ENCODE results near the gene MIGA1.
"Not testable (repeated sequence)": the region's sequence is repeated elsewhere in the genome, so short reads cannot be mapped to it uniquely, and the experiment has no call there.

Gene MIGA1, protein sequence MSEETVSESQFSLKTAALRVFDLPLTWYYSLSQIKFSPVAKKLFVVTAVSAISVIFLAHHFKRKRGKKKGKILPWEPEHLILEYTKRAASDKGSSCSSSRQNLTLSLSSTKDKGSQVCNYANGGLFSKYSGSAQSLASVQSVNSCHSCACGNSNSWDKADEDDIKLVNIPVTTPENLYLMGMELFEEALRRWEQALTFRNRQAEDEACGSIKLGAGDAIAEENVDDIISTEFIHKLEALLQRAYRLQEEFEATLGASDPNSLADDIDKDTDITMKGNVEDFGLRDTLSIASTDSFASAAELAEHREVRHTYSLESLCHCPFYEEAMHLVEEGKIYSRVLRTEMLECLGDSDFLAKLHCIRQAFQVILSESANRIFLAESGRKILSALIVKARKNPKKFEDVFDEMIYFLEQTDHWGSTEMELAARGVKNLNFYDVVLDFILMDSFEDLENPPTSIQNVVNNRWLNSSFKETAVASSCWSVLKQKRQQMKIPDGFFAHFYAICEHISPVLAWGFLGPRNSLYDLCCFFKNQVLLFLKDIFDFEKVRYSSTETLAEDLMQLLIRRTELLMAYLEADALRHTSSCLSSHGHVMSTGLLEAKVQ

GRCh38 chr1:77779529-77780281 lies at the start of gene MIGA1:
TSS of gene MIGA1 (plus strand) at chr1:77779649. CDS start at chr1:77783253, 3,604 bp downstream.
- DNase-seq (ENCODE audit: low spot score): peak; percentile 87

DNA sequence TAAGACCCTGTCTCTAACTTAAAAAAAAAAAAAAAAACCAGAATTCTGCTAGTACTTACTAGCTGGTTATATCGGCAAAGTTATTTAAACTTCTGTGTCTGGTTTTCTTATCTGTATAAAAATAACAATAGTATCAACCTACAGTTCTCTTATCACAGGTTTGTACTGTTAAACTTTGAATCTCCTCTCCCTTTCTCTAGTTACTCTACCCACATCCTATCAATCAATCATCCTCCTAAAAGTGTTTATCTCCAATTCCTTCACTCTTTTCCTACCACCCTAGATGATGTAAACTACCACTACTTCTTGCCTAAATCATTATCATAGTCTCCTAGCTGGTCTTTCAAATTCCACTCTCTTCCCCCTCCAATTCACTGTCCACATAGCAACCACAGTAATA lies 47.4 kb upstream of the MIGA1 start:
- no peak for DNase-seq (ENCODE audit: low spot score)

DNA sequence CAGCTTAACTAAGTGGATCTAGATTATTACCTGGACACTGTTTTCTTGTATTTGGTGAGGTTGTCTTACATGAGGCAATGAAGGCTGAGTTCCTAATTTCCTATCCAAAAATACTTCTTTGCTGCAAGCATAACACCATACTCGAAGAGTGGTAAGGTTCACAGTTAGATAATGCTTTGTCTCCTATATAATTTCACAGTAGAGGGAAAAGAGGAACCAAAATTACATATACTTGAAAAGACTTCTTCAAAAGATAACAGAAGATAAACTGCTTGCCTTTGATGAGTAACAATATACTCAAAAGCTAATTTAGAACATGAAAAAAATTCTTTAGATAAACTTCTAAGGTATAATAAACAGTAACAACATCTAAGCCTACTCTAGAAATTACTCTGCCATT lies 40.2 kb upstream of the MIGA1 start:
- DNase-seq (ENCODE audit: low spot score): no peak

DNA sequence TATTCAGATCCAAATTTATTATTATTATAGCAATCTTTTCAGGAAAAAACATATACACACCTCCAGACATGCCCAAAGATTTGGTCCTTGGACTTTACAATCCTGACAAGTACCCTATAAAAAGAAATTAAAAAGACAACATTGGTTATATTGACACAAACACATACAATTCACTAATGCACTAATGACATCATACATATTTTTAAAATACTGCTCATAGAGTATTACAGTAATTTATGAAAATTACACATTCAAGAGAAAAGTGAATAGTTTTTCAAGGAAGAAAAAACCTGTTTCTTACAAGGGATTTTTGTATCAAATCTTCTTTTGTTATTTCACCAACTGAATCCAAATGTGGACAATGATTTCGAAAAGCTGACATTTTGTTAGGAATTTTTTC lies 38.1 kb upstream of the MIGA1 start:
- DNase-seq (ENCODE audit: low spot score): no peak

GRCh38 chr1:77742011-77742555 lies 37.4 kb upstream of the MIGA1 start:
- no peak for DNase-seq (ENCODE audit: low spot score)

GRCh38 chr1:77744576-77744975 lies 34.9 kb upstream of the MIGA1 start:
- DNase-seq (ENCODE audit: low spot score): no peak

GRCh38 chr1:77749489-77749888 lies 30.0 kb upstream of the MIGA1 start:
- DNase-seq (ENCODE audit: low spot score): not testable (repeated sequence)

GRCh38 chr1:77756052-77756754 lies 23.2 kb upstream of the MIGA1 start:
- no peak for DNase-seq (ENCODE audit: low spot score)

- no peak for DNase-seq (ENCODE audit: low spot score)
These were observed 22.3 kb upstream of the MIGA1 start for GRCh38 chr1:77757066-77757584.

DNA sequence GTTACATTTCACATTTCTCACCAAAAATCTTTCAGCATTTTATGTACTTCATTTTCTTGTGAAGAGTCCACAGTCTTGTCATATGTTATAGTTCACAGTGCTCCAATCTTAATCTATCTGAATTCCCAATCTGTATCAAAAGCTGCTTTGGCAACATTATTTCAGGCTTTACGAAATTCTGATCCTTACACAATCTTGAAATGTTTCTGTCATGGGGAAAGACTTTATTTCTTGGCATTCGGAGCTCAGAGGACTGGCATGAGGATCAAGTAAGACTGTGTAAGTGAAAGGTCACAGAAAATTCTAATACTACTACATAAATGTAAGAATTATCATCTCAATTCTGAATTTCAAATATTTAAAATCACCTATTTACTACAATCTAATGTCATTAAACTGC lies 21.8 kb upstream of the MIGA1 start:
- no peak for DNase-seq (ENCODE audit: low spot score)

DNA sequence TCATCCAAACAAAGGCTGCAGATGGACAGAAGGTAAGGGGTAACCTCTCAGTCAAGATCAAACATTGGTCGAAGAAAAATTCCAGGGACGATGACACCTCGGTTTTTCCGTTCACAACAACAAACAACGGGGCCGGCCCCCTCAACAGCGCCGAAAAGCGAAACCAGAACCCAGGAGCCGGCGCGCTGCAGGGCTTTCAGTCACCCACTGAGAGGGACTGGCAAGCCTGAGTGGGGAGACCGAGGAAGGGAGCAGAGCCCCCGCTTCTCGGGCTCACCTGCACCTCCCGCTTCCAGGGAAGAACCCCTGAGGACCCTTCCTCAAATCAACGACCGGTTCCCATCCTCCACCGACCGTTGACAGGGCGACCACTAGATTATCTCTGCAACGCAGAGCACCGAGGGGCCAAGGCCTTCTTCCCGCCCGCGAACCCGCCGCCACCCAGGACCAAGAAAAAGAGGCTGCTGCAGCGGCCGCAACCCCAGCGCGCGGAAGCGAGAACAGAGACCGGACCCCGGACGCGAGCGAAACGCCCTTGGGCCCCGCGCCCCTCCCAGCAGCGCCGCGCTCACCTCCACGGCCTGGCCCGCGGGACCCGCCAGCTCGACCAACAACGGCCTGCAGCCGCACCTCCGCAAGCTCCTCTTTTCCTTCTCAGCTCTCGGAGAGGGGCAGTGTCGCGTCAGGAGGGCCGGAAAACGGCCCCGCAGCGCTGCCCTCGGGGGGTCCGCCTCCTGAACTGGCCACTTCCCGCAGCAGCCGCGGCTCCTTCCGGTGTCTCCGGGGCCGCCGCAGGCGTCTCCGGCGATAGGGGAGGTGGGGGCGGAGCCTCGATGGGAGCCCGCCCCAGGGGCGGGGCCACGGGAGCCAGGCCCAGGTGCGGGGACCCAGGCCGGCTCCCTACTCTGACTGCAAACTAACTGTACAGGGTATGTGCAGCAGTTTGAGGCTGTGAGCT lies 20.1 kb upstream of the MIGA1 start, which contains the start of gene USP33:
Gene USP33, minus strand, starts transcription at position 782 of the 958 bp plus-strand sequence. CDS start 18,155 bp downstream, outside the sequence.
- peak; percentile 90 for DNase-seq (ENCODE audit: low spot score)

DNA sequence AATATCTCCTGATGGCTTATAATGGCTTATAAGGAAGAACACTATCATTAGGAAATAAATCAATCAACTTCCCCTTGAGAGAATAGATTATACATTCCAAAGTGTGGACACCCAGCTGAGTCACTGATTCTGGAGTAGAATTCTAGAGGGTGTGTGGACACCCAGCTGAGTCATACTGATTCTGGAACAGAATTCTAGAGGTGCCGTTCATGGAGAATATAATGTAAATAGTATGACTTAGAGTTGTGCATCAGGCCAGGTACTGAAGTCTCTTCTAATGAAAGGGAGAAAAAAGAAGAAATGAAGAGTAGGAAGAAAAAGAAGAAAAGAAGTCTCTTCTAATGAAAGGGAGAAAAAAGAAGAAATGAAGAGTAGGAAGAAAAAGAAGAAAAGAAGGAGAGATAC lies 17.4 kb upstream of the MIGA1 start:
- no peak for DNase-seq (ENCODE audit: low spot score)

DNA sequence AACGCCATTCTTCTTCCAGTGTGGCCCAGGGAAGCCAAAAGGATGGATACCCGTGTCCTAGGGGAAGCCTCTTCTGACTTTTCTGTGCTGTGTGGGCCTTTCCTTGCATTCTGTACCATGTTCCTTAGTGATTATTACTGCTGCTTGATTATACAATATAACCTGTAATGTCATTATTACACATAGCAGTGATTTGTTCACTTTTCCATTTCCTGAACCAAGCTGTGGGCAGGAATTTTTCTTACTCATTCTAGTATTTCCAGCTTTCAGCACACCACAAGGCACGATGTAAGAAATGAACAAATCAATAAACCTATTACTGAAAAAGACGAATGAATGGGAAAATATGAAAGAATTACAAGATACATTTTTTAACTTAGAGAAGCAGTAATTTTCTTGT lies 11.4 kb upstream of the MIGA1 start:
- no peak for DNase-seq (ENCODE audit: low spot score)

DNA sequence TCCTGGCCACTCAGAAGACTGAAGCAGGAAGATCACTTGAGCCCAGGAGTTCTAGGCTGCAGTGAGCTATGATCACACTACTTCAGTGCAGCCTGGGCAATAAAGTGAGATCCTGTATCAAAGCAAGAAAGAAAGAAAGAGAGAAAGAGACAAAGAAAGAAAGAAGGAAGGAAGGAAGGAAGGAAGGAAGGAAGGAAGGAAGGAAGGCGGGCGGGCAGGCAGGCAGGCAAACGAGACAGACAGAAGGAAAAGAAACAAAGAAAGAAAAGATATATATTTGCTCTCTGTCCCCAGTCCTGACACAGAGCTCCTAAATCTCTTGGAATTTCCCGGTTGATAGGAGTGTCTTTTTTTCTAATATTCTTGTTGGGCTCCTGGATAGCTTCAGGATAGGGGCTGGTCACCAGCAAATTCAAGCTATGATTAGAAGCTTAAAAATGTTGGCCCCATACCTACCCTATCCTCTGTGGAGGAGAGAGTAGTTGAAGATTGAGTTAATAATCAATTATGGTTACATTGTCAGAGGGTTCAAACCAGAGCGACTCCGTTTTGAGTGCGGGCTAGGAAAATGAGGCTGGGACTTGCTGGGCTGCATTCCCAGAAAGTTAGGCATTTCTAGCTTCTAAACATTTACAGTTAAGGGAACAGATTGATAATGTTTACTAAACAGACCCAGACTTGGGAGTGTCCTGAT lies 3.3 kb upstream of the MIGA1 start:
- DNase-seq (ENCODE audit: low spot score): no peak

- DNase-seq (ENCODE audit: low spot score): no peak
These were observed 2.2 kb downstream of the MIGA1 start for GRCh38 chr1:77781683-77782082.

- no peak for DNase-seq (ENCODE audit: low spot score)
These were observed 3.7 kb downstream of the MIGA1 start for GRCh38 chr1:77783141-77783540.

DNA sequence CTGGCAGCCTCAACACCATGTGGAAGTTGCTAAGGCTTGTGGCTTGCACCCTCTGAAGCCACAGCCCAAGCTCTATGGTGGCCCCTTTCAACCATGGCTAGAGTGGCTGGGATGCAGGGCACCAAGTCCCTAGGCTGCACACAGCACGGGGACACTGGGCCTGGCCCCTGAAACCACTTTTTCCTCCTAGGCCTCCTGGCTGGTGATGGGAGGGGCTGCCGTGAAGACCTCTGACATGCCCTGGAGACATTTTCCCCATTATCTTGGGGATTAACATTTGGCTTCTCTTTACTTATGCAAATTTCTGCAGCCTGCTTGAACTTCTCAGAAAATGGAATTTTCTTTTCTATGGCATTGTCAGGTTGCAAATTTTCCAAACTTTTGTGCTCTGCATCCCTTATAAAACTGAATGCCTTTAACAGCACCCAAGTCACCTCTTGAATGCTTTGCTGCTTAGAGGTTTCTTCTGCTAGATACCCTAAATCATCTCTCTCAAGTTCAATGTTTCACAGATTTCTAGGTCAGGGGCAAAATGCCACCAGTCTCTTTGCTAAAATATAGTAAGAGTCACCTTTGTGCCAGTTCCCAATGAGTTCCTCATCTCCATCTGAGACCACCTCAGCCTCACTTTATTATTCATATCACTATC lies 6.8 kb downstream of the MIGA1 start:
- not testable (repeated sequence) for DNase-seq (ENCODE audit: low spot score)

DNA sequence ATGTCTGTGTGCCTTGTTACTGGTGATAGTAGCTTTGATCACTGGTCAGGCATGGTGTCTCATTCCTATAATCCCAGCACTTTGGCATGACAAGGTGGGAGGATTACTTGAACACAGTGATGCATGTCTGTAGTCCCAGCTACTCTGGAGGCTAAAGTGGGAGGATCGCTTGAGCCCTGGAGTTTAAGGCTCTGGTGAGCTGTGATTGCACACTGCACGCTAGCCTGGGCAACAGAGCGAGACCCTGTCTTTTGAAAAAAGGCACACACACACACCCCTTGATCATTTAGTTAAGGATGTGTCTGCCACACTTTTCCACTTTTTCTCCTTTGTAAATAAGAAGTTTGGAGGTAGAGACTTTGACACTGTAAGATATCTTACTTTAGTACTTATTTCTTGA lies 15.1 kb downstream of the MIGA1 start:
- DNase-seq (ENCODE audit: low spot score): no peak

DNA sequence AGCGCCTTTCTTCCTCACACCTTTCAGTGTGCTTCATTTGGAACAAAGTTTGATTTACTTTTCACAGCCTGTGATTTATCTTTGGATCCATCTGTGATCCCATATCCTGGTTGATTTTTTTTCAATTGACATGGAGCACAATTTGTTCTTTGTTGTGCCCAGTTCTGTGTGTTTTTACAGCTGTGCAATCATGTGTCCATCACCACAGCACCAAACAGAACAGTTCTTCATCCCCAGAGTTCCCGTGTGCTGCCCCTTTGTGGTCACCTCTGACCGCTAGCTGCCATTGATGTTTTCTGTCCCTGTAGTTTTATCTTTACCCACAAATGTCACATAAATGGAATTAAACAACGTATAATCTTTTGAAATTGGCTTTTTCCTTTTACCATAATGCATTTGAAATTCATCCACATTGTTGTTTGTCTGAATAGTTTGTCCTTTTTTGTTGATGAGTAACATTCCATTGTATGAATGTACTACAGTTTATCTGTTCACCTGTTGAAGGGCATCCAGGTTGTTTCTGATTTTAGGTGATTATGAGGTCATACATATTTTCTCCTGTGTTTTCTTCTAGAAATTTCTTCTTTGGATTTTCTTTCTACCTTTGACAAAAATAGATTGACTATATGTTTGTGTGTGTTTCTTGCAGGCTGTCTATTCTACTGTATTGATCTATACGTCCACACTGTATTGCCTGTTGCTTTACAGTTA lies 17.4 kb downstream of the MIGA1 start:
- DNase-seq (ENCODE audit: low spot score): no peak

Data from left forelimb (tissue), 1 donor.